ENCODE data around the gene DECR2. TPM values are rescaled to one million over a fixed set of nuclear protein-coding genes. Genes with fewer than 3 reads are reported as not detected.

Gene DECR2
- total and polyA plus RNA-seq, 9 of the 15 experiments (the other 6 are each of a cell fraction or from before 2014, with no cell fraction given), result 1.0 to 31.9 (median 10.3) TPM

GRCh38 chr16:440627-441026 lies 38.9 kb downstream of the DECR2 start (continued):
- no peak for TF ChIP-seq TFE3 (CRISPR knock-in tag; IDR thresholded peaks at IDR 0.05)
- no peak for TF ChIP-seq FOXA1 (IDR thresholded peaks at IDR 0.05; ENCODE audit: borderline replicate concordance)
- TF ChIP-seq ARNT (IDR thresholded peaks at IDR 0.05), result no peak
- TF ChIP-seq KLF6 (CRISPR knock-in tag; IDR thresholded peaks at IDR 0.05; ENCODE audit: borderline replicate concordance), result no peak
- no peak for TF ChIP-seq ZNF347 (CRISPR knock-in tag; IDR thresholded peaks at IDR 0.05; ENCODE audit: low read depth)
- TF ChIP-seq AFF4 (CRISPR knock-in tag; IDR thresholded peaks at IDR 0.05), result no peak
- TF ChIP-seq TBP (optimal IDR thresholded peaks at IDR 0.05; ENCODE audit: low read depth, low read length), result no peak
- TF ChIP-seq RCOR1 (IDR thresholded peaks at IDR 0.05; ENCODE audit: borderline replicate concordance in 1 of 2, low read depth in 2 of 2, low read length in 2 of 2), result no peak
- TF ChIP-seq MXD1 (CRISPR knock-in tag; IDR thresholded peaks at IDR 0.05; ENCODE audit: borderline replicate concordance, poor library complexity, severe bottlenecking), result no peak
- no peak for TF ChIP-seq ZNF24 (IDR thresholded peaks at IDR 0.05)
- TF ChIP-seq NRF1 (conservative IDR thresholded peaks at IDR 0.05 in 1 of 2, IDR thresholded peaks at IDR 0.05 in 1 of 2), result no peak

All from K562 (cell line).